NCI-H1092 (cell line): ENCODE results near the gene CTAGE6.
"Not testable (repeated sequence)": the region's sequence is repeated elsewhere in the genome, so short reads cannot be mapped to it uniquely, and the experiment has no call there.

ENCODE experiments used
- DNase-seq: peaks from one replicate; lab custom pipeline; 2025; lab: John Stamatoyannopoulos, UW

CTAGE6 gene

DNA sequence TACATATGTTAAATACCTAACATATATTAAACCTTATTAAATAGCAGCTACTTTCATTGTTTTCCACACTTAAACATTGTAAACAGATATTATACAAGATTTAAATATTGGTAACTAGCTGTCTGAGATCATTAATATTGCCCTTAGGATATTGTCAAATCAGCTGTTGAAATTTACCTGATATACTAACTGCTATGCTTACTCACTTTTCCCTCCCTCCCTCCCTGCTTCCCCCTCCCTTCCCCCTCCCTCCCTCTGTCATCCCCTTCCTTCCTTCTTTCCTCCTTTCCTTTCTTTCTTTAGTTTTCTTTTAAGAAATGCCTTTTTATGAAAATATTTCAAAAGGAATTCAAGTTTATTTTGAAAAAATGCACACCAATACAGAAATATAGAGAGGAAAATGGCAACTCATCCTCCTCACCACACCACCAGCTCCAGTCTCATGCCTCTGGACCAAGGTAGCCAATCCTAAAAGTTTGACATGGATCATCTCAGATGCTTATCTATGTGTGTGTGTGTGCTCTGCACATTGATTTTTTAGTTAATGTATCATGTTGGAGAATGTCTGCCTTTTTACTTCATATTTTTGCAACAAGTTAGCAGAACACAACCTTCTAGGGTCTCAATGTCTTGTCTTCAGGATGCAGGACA lies 41.8 kb downstream of the CTAGE6 start:
- not testable (repeated sequence) for DNase-seq

DNA sequence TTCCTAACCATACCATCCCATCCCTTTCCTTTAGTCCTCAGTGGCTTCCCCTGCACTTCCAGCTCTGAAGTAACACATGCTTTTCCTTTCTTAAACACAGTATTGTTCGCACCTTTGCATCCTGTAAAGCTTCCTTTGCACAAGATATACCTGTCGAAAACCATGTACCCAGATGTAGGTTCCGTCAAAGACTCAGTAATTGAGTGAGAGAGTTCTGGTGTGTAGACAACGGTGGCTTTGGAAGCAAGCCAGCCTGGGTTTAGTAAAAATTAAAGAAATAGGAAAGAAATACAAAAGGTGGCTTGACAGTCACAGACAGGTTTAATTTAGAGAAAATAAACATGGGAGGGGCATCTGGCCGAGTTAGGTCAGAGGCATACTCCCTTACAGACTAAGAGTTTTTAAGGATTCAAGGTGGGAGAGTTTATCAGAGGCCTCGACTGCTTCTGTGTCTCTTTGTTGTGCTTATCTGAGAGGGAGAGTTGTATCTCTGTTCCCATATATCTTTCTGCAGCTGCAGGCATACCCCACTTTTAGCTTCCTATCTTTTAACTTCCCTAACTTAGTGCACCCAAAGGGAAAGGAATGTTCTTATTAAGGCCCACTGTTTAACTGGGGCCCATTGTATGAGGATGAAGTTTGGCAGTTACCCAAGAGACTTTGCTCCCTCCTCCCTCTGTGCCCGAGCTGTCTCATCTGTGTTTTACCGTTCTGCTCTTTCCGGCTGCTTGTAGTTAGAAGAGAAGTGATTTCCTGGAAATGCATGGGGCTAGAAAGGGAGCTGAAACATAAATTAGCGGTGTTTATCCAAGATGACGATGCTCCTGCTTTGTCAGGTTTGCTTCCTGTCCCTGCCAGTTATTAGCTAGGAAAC lies 42.7 kb downstream of the CTAGE6 start:
- DNase-seq, result not testable (repeated sequence)

DNA sequence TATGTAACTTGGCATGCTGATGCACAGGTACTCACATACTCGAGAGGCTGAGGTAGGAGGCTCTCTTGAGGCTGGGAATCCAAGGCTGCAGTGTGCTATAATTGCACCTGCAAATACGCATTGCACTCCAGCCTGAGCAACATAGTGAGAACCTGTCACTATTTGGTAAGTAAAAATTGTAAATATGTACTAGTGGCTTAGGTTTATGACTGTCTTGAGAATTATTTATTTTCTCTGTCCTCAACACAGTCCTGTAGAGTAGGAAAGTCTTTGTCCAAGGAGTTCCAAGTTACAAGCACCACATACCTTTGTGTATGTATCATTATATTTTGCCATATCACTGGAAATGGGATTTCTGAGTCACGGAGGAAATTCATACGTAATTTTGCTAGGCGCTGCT lies 45.1 kb downstream of the CTAGE6 start:
- DNase-seq, result not testable (repeated sequence)

DNA sequence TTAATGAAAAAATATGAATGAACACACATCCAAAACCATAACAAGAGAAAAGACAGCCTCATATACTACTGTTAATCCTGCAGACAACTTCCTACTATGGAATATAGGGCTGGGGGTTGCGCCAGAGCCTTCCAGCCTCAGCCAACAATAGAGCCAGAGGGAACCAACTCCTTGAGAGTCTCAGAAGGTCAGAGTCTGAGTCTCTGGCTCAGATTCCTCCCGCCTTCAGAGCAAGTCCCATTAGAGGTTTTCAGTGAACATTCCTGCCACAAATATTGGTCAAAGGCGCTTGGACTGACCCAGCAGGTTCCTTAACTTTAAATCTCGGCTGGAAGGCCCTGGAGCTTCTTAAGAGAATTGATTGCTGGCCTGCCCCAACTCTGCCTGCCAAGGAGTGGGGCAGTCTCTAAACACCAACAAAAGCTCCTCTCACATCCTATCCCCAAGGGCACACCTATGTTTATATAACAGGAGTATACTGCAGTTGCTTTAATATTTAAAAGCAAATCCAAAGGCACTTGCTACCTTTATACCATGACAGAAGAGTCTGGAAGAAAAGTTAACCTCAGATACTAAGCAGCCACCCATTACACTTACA lies 45.7 kb downstream of the CTAGE6 start:
- not testable (repeated sequence) for DNase-seq

DNA sequence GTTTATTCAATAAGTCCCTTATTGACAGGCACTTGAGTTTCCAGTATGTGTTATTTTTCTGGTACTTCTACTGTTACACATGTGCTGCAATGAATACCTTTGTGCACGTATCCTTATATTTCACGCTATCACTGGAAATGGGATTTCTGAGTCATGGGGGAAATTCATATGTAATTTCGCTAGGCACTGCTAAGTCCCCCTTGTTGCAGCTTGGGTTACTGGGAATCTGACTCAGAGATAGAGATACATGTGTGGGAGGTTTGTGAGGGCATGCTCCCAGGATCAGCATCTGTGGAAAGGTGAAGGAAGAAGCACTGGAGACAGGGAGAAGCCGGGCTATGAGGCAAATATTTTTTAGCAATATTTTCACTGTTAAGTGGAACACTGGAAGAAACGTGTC lies 47.6 kb downstream of the CTAGE6 start:
- not testable (repeated sequence) for DNase-seq
